Measurements from ENCODE around the gene KLHL2.
A peak's percentile ranks its signal among the peaks of the same experiment; 100 is the strongest.
"Not testable (repeated sequence)": the region's sequence is repeated elsewhere in the genome, so short reads cannot be mapped to it uniquely, and the experiment has no call there.

Gene KLHL2

DNA sequence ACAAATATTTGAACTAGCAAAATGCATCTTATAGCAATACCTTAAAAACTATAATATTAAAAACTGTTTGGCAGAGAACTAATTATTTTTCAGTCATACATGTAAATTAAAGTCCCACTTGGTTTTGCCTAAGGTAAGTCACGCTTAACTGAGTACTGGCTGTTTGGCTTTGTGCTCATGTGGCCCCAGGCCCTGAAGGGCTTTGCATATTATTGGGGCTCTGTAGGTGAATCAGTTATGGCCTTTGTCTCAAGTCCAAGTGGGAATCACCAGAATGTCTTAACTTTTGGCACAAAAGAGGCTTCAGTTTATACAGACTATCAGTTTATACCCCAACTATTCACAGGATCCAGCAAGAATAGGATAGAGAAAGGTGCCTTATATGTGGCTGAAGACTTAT lies 29.5 kb downstream of the KLHL2 start:
- not testable (repeated sequence) for DNase-seq

GRCh38 chr4:165238041-165238640 lies 30.8 kb downstream of the KLHL2 start:
- not testable (repeated sequence) for DNase-seq

GRCh38 chr4:165240761-165241160 lies 33.4 kb downstream of the KLHL2 start:
- DNase-seq: not testable (repeated sequence)

- not testable (repeated sequence) for DNase-seq
These were observed 36.8 kb downstream of the KLHL2 start for GRCh38 chr4:165244148-165244547.

DNA sequence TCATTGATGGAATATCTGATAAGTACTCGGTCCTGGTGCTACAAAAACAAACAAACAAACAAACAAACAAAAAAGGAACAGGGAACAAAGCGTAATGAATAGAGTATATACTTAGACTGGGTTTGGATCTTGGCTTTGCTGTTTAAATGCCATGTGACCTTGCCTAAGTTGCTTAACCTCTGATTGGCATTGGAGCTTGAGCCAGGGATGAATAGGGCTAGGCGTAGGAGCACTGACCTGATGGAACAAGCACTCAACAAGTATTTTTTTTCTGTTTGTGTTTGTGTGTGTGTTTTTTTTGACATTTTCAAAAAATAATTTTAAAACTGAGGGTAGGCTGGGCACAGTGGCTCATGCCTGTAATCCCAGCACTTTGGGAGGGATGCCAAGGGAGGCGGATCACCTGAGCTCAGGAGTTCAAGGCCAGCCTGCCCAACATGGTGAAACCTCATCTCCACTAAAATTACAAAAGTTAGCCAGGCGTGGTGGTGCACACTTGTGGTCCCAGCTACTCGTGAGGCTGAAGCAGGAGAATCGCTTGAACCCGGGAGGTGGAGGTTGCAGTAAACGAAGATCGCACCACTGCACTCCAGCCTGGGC lies 37.3 kb downstream of the KLHL2 start:
- not testable (repeated sequence) for DNase-seq

DNA sequence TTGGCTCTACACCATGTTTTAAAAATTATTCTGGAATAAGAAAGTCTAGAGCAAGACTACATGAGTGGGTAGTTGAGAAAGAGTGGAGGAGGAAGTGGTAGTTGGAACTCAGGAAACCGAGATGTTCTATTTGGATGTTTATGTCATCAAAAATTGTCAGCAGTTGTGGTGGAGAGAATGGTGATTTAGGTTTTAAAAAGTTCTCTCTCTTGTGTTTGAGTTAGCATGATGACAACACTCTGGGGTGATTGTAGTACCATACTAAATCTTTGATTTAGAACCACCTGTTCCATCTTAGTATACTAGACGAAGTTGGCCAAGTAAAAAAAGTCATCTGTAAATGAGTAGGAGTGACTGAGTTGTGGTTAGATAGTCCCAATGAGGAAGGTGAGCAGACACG lies 40.7 kb downstream of the KLHL2 start:
- no peak for DNase-seq

GRCh38 chr4:165248904-165249303 lies 41.5 kb downstream of the KLHL2 start:
- DNase-seq: not testable (repeated sequence)

- DNase-seq: not testable (repeated sequence)
These were observed 47.4 kb downstream of the KLHL2 start for GRCh38 chr4:165254771-165255170.

GRCh38 chr4:165255439-165255838 lies 48.1 kb downstream of the KLHL2 start:
- DNase-seq: peak; percentile 12

DNA sequence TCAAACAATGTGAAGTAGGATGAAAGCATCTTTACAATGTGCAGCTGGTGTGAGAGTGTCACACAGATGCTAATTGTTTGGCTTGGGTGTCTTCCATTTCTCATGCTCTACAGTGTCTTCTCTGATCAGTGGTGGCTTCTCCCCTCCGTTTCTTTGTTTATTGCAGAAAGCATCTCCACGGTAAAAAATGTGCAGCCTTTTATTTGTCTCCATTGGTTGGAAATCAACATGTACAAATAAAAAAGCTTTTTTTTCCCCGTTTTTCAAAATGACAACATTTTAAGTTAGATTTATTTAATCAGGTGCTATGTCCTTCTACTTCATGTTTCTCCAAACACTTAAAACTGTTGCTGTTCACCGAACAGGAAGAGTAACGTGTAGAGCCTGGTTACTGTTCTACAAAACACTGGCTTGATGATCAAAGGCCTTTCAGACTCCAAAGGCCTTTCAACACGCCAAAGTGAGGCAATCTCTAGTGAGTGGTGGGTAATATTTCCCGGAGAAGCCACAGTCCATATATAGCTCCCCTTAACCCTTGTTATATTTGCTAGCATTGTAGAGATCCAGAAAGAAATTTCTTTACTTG lies 48.8 kb downstream of the KLHL2 start:
- not testable (repeated sequence) for DNase-seq

DNA sequence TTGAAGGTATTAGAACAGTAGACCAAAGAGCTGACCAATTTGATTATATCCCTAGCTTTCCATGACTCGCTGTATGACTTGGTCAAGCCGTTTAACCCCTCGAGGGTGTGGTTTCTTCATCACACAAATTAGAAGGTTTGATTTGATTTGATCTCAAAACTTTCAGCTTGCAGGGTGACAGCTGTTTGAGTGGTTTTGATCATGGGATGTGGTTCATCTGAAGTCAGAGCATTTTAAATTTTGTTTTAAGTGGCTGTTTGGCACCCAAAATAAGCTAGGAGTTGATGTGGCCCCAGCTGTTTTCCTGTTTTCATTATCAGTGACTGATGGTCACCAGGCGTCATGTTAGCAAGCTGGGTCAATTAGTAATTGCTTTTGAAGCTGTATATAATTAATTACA lies 52.4 kb downstream of the KLHL2 start:
- DNase-seq: not testable (repeated sequence)

- DNase-seq: not testable (repeated sequence)
These were observed 54.9 kb downstream of the KLHL2 start for GRCh38 chr4:165262306-165262705.

DNA sequence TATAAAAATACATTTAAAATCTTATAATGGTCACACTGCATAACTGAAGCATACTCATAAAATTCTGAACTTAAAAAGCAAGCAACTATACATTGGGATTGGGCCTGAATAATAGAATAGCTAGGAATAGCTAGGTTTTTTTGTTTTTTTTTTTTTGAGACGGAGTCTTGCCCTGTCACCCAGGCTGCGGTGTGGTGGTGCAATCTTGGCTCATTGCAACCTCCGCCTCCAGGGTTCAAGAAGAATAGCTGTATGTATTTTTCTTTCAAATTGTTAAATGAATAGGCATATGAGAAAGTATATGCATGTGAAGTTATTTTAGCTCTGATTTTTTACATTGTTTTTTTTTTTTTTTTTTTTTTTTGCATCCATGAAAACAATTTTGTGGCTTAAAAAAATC lies 56.1 kb downstream of the KLHL2 start:
- not testable (repeated sequence) for DNase-seq

GRCh38 chr4:165269931-165270330 lies 62.6 kb downstream of the KLHL2 start:
- not testable (repeated sequence) for DNase-seq

- not testable (repeated sequence) for DNase-seq
These were observed 66.1 kb downstream of the KLHL2 start for GRCh38 chr4:165273443-165273842.

- not testable (repeated sequence) for DNase-seq
These were observed 68.0 kb downstream of the KLHL2 start for GRCh38 chr4:165275357-165275756.

DNA sequence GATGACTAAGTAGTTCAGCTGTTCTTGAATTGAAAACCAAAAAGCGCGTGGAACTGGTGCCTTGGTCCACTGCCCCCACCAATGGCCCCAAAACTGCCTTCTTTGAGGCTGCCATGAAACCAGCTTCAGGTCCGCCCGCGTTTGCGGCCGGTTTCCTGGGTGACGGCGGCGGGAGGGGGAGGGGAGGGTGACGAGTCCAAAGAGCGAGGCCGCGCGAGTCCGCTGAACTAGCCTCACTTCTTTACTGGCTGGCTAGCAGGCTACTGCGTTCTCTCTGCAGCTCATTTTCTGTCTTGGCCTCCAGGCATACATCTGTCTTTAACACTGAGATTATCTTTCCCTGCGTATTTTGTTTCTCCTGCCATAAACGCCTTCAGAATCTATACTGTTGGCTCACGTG lies 72.2 kb downstream of the KLHL2 start:
- not testable (repeated sequence) for DNase-seq

DNA sequence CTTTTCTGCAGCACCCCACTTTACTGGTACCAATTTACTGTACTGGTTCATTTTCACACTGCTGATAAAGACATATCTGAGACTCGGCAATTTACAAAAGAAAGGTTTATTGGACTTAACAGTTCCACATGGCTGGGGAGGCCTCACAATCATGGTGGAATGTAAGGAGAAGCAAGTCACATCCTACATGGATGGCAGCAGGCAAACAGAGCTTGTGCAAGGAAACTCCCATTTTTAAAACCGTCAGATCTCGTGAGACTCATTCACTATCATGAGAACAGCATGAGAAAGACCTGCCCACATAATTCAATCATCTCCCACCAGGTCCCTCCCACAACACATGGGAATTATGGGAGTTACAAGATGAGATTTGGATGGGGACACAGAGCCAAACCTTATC lies 77.3 kb downstream of the KLHL2 start:
- DNase-seq: not testable (repeated sequence)

DNA sequence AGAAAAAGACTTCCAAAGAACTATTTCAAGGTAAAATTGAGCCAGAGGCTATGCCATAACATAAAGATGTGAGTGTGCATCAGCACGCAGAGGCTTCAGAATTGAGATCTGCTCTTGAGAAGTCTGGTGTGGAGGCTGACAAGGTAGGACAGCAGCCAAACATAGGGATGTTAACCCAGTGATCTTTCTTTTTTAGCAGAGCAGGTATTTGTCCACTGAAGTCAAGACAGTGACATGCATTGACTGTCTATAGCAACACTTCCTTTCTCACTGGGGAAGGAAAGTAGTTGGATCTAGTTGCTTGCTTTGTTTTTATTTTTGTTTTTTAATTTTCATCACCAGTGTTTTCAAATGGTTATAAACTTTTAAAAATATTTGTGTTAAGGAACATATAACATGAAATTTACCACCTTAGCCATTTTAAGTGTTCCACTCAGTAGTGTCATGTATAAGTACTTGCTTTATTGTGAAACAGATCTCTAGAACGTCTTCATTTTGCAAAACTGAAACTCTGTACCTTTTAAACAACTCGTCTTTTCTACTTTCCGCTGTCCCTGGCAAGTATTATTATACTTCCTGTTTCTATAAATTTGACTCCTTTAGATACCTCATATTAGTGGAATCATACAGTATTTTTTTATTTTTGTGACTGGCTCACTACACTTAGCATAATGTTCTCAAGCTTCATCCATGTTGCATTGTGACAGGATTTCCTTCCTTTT lies 79.4 kb downstream of the KLHL2 start:
- DNase-seq: not testable (repeated sequence)

DNA sequence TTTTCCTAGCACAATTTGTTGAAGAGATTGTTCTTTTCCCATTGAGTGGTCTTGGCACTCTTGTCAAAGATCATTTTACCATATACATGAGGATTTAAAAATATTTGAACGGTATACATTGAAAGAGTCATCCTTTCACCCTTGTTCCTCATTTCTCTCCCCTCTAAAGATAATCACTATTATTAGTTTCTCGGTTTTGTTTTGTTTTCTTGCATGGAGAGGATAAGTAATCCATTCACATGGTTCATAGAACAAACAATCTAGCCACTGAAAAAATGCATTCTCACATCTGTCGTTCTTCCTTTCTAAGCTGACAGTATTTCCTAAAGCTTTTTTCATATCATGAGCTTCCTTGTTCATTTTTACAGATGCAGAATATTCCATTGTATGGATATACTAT lies 80.9 kb downstream of the KLHL2 start:
- no peak for DNase-seq

GRCh38 chr4:165288639-165289422 lies 81.5 kb downstream of the KLHL2 start:
- DNase-seq: no peak

GRCh38 chr4:165289423-165289785 lies 82.0 kb downstream of the KLHL2 start:
- no peak for DNase-seq

DNA sequence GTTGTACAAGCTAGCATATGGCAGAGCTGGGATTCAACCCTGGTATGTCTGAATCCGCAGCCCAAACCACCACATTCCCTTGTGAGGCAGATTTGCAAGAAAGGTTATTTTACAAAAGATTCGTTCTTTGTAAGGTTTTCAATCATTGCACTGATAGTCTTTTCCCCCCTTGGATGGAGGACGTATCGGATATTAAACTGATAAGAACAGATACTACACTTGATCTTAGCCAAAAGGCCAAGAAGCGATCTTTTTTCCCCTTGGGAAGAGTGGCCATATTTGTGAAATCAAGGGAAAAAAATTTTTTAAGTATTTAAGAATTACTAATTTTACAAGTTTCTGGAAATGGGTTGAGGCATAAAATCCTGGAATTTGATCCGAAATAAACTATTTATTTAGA lies 85.7 kb downstream of the KLHL2 start:
- no peak for DNase-seq
